Stimulated activated CD8-positive, alpha-beta memory T cell treated with anti-CD3 and anti-CD28 coated beads, Interleukin-7, amount 100 ng/mL, for 48 hours (primary cell): Measurements from ENCODE around the gene TUBGCP5.
"Not testable (repeated sequence)": the region's sequence is repeated elsewhere in the genome, so short reads cannot be mapped to it uniquely, and the experiment has no call there.

Experiments used
- DNase-seq, 2 donors: peaks; one replicate each; pipeline ENCODE4 v3.0.0-alpha.2; 2020; ENCODE audit warnings: low read depth in 1 of 2; ENCODE audit errors: extremely low read depth in 1 of 2

TUBGCP5 gene

GRCh38 chr15:23043535-23043934, 4.2 kb upstream of the TUBGCP5 start:
- DNase-seq, result not testable (repeated sequence)

- DNase-seq, result not testable (repeated sequence)
Observed at GRCh38 chr15:23041736-23042135, 2.4 kb upstream of the TUBGCP5 start.

- no peak for DNase-seq
Observed at GRCh38 chr15:23039917-23040281, 530 bp upstream of the TUBGCP5 start.

- DNase-seq, result no peak
Observed at GRCh38 chr15:23038726-23039142, 635 bp downstream of the TUBGCP5 start.

- DNase-seq, result peak; percentile 15 to 29
Observed at GRCh38 chr15:23035964-23036566, 3.3 kb downstream of the TUBGCP5 start.

GRCh38 chr15:23033979-23034378, 5.4 kb downstream of the TUBGCP5 start:
- DNase-seq, result no peak

- DNase-seq, result no peak
Observed at GRCh38 chr15:23026218-23026617, 13.2 kb downstream of the TUBGCP5 start.

- no peak for DNase-seq
Observed at GRCh38 chr15:23022156-23022555, 17.2 kb downstream of the TUBGCP5 start.

- DNase-seq, result no peak
Observed at GRCh38 chr15:23014394-23015000, 24.9 kb downstream of the TUBGCP5 start.

- no peak for DNase-seq
Observed at GRCh38 chr15:23013681-23014080, 25.7 kb downstream of the TUBGCP5 start.

- not testable (repeated sequence) for DNase-seq
Observed at GRCh38 chr15:23012616-23013015, 26.8 kb downstream of the TUBGCP5 start.

GRCh38 chr15:23003736-23004135, 35.6 kb downstream of the TUBGCP5 start:
- DNase-seq, result no peak

- no peak for DNase-seq
Observed at GRCh38 chr15:23002920-23003319, 36.4 kb downstream of the TUBGCP5 start.

GRCh38 chr15:22995795-22996194, 43.6 kb downstream of the TUBGCP5 start:
- DNase-seq, result no peak

GRCh38 chr15:22992024-22992326, 47.4 kb downstream of the TUBGCP5 start:
- DNase-seq, result no peak

- no peak for DNase-seq
Observed at GRCh38 chr15:22989576-22990477, 49.5 kb downstream of the TUBGCP5 start.

- no peak for DNase-seq
Observed at GRCh38 chr15:22988811-22989210, 50.6 kb downstream of the TUBGCP5 start.

GRCh38 chr15:22981931-22982330, 57.4 kb downstream of the TUBGCP5 start:
- DNase-seq, result not testable (repeated sequence)

GRCh38 chr15:22981051-22981840, 58.1 kb downstream of the TUBGCP5 start:
- DNase-seq, result no peak

- DNase-seq, result no peak
Observed at GRCh38 chr15:22980189-22981050, 58.9 kb downstream of the TUBGCP5 start, which contains the start of gene CYFIP1. Gene CYFIP1, minus strand, starts transcription at chr15:22980368. Its CDS starts 33,083 bp downstream, at chr15:22947285.
